DMS53 (cell line): Measurements from ENCODE around the gene SCCPDH.

Experiments used
- DNase-seq: peaks from one replicate; lab custom pipeline; 2025; lab: John Stamatoyannopoulos, UW

The SCCPDH gene

GRCh38 chr1:246753670-246754535 lies 29.7 kb downstream of the SCCPDH start:
- DNase-seq = peak; percentile 67

- no peak for DNase-seq
Observed at GRCh38 chr1:246755419-246755818, 31.2 kb downstream of the SCCPDH start.

DNA sequence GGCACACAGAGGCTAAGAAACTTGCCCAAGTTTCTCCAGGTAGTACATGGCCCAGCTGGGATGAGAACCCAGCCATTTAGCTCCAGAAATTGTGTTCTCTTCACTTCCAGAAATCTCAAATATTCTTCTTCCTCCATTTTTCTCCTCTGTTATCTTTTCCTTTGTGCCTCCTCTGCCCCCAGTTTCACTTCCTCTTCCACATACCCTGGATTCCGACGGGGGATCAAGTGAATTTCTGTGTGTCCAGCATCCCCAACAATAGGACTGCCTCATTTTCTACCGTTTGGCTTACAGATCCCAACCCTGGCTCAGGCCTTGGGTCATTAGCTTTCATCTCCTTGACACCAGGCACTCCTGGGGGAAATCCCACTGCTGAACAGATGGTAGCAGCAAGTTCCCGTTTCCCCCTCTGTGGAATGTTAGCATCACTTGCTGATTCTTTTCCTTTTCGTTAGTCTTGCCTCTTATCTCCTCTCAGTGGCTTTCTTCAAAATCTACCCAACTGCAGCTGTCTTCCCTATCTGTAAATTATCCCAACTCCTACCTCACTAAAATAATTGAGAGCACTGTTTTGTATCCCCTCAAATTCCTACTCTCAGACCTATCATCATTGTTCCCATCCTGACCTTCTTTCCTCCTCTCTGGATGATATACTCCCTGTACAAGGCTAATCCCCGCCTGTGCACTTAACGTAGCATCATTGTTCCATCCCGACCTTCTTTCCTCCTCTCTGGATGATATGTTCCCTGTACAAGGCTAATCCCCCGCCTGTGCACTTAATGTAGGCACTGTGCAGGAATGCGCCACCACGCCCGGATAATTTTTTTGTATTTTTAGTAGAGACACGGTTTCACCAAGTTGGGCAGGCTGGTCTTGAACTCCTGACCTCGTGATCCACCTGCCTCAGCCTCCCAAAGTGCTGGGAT lies 36.5 kb downstream of the SCCPDH start:
- DNase-seq = no peak

DNA sequence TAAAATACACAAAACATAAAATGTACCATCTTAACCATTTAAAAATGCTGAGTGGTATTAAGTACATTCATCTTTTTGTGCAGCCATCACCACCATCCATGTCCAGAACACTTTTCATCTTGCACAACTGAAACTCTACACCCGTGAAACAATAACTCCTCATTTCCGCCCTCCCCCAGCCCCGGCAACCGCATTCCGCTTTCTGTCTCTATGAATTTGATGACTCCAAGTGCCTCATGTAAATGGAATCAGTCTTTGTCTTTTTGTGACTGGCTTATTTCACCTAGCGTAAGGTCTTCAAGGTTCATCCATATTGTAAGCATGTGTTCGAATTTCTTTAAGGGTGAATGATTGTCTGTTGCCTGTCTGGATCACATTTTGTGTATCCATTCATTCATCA lies 37.2 kb downstream of the SCCPDH start:
- DNase-seq = no peak

- DNase-seq = no peak
Observed at GRCh38 chr1:246765521-246765920, 41.3 kb downstream of the SCCPDH start.

DNA sequence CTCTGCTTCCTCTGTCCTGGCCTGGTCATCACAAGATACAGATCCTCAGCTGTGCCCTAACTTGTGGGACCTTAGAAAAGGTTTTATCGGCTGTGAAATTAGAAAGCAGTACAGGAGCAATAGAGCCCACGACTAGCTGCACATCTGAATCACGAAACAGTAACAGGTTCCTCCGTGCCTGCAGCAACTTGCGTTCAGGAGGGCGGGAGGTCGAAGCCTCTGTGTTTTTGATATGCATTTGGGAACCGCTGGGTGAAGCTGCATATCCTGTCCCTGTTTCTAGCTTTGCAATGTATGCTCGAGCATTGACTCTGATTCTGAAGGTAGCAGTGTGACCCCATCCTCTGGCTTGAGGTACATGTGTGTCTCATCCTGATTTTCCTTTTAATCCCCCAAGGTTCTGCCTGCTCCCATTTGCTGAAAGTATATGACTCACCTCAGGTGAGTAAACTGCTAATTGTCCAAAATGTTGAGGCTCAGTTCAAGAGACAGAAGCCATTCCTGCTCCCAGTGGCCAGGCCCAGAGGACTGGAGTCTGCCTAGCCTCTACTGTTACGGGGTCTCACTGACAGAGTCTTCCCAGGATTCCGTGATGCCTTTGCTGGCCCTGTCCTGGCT lies 44.3 kb downstream of the SCCPDH start:
- no peak for DNase-seq

DNA sequence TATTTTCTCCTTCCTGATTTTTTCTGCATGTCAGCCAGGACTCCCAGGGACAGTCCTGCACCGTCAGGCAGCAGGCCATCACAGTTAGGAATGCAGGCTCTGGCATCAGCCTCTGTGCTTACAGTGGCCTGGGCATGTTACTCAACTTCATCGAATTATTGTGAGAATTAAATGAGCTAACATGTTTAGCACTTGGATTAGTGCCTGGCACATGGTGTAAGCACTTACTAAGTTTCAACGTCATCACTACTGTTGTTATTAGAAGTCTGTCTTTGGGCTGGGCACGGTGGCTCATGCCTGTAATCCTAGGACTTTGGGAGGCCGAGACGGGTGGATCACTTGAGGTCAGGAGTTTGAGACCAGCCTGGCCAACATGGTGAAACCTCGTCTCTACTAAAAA lies 45.1 kb downstream of the SCCPDH start:
- no peak for DNase-seq

DNA sequence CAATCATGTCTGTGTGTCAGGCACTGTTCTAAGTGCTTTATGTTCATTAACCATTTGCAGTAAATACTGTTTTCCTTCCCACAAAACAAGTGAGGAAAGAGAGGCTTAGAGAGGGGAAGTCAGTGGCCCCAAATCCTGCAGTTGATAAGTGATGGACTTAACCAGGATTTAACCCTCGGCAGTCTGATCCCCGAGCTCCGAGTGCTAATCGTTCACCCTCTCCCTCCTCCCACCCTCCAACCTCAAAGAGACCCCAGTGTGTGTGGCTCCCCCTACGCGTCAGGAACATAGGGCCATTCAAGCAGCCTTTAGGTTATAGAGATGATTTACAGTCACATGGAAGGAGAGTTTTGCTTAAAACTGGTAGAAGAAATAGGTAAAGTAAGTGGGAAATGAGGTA lies 47.2 kb downstream of the SCCPDH start:
- no peak for DNase-seq

DNA sequence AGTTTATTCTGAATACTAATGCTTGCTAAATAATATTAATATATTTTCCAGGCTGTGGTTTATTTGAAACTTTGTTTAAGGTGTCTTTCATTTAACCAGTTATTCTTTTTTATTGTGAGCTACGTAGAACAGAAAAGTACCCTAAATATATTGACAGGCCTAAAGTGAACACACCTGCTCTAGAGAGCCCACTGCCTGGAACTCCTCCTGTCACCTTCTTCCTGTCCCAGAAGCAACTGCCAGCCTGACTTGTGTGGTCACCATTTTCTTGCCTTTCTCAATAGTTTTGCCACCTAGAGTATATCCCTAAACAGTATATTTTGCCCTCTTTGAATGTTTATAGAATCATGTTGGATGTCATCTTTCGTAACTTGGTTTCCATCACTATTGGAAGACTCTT lies 48.5 kb downstream of the SCCPDH start:
- DNase-seq = no peak

DNA sequence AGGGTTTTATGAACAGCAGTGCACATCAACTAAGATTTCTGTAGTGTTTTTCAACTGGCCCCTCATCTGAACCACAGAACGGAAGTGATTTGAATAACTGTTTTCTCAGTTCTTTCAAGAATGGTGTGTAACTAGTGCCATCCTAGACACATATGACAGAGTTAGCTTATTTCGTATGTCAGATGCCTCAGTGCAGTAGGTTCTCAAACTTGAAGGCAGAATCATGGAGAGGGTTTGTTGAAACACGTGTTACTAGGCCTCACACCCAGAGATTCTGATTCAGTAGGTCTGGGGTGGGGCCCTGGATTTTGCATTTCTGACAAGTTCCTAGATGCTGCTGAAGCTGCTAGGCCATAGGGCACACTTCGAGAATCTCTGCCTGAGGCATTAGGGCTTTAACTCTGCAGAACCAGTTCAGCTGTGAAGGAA lies 49.0 kb downstream of the SCCPDH start:
- DNase-seq = no peak

GRCh38 chr1:246775531-246776385 lies 51.5 kb downstream of the SCCPDH start:
- DNase-seq = no peak

DNA sequence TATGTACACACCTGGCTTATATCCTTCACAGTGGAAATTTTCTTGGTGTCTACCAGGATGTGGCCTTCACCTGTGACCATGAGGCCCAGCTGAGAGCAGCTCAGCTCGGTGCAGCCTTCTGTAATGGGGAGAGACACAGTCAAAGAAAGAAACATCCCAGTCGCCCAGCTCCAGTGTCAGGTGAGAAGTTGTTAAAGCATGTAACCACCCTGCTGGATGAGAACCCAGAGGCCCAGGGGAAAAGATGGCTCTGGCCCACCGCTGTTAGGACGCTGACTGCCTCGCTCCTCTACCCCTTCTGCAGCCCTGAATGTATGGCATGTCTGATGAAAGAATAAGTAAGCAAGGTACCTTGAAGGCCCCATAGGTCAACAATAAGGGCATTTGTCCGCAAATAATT lies 52.7 kb downstream of the SCCPDH start:
- DNase-seq = no peak

- no peak for DNase-seq
Observed at GRCh38 chr1:246778663-246779062, 54.5 kb downstream of the SCCPDH start.

DNA sequence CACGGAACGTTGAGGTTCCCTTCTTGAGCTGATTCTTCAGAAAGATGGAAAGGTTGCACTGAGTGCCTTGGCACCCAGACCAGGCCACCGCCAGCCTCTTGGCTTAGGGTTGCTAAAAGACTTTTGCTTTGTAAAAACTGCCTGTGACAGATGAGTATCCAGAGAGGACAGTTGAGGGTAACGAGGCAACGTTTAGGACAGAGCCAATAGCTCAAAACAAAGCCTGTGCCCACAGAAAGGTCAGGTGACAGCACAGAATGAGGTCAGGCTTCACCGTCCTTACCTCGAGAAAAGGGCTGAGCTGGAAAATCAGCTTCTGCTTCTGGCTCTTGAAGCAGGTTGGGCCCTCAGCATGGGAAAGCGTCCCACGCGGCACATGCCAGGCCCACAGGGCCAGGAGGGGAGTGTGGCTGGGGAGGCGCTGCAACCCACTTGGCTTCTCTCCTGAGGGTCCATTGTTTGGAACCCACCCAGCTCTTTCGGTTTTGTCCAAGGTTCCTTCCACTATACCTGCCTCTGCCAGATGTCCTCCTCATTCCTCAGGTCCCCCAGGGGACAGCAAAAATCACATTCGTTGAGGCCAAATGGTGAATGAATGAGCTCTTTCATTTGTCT lies 55.5 kb downstream of the SCCPDH start:
- DNase-seq = no peak

- DNase-seq = no peak
Observed at GRCh38 chr1:246780264-246780663, 56.1 kb downstream of the SCCPDH start.

- DNase-seq = no peak
Observed at GRCh38 chr1:246781212-246781611, 57.0 kb downstream of the SCCPDH start.

GRCh38 chr1:246782120-246782900 lies 58.1 kb downstream of the SCCPDH start:
- DNase-seq = peak; percentile 84

GRCh38 chr1:246784621-246785493 lies 60.6 kb downstream of the SCCPDH start:
- peak; percentile 71 for DNase-seq

DNA sequence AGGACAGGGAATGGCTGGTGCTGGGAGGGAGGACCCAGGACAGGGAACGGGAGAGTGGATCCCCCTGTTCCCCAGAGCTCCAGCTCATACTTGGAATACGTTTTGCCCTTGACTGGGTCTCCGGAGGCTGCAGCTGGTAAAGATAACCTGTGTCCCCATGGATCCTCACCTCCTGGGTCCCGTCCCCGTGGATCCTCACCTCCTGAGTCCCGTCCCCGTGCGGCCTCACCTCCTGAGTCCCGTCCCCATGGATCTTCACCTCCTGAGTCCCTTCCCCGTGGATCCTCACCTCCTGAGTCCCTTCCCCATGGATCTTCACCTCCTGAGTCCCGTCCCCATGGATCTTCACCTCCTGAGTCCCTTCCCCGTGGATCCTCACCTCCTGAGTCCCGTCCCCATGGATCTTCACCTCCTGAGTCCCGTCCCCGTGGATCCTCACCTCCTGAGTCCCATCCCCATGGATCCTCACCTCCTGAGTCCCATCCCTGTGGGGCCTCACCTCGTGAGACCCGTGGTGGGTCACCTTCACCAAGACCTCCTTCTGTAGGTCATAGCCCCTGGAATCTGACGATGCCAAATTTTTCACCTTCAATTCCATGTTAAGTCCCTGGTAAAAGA lies 61.4 kb downstream of the SCCPDH start:
- peak; percentile 28 for DNase-seq
